ENCODE data around the gene WDR59.

GRCh38 chr16:74874912-74875546 is 109.9 kb downstream of the WDR59 start:
- TF ChIP-seq, protein P1, sequence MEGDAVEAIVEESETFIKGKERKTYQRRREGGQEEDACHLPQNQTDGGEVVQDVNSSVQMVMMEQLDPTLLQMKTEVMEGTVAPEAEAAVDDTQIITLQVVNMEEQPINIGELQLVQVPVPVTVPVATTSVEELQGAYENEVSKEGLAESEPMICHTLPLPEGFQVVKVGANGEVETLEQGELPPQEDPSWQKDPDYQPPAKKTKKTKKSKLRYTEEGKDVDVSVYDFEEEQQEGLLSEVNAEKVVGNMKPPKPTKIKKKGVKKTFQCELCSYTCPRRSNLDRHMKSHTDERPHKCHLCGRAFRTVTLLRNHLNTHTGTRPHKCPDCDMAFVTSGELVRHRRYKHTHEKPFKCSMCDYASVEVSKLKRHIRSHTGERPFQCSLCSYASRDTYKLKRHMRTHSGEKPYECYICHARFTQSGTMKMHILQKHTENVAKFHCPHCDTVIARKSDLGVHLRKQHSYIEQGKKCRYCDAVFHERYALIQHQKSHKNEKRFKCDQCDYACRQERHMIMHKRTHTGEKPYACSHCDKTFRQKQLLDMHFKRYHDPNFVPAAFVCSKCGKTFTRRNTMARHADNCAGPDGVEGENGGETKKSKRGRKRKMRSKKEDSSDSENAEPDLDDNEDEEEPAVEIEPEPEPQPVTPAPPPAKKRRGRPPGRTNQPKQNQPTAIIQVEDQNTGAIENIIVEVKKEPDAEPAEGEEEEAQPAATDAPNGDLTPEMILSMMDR (IDR thresholded peaks at IDR 0.05; ENCODE audit: low read length) = no peak
- no peak for TF ChIP-seq EZH2 (optimal IDR thresholded peaks at IDR 0.05; ENCODE audit: low read depth, low read length)
- no peak for TF ChIP-seq EZH2phosphoT487 (IDR thresholded peaks at IDR 0.05; ENCODE audit: low read length)
